K562 (cell line): Measurements from ENCODE around the gene NAA80. TPM values are rescaled to one million over a fixed set of nuclear protein-coding genes. Genes with fewer than 3 reads are reported as not detected.

Experiments
- ELF4 ChIP-seq: fragments of 450-650 bp; formaldehyde crosslinking; IDR thresholded peaks from 2 replicates; pipeline ENCODE4 v1.4.0; 2022; ENCODE audit warnings: missing genetic modification characterization
- ETV1 ChIP-seq: fragments of 450-650 bp; conservative IDR thresholded peaks from 2 replicates; pipeline ENCODE4 v1.6.1; 2016; ENCODE audit warnings: missing genetic modification characterization, control low read depth, low read depth, missing compliant biosample characterization
- MCM3 ChIP-seq: fragments of 450-650 bp; IDR thresholded peaks from 2 replicates; pipeline ENCODE4 v1.6.1; 2016
- MYBL2 ChIP-seq, 2 experiments: fragments of 450-650 bp in 1 of 2; sonication (generic) in 1 of 2; formaldehyde crosslinking in 1 of 2; IDR thresholded peaks; 2 replicates each; pipeline versions ENCODE4 v1.6.1 to v1.8.1; 2017 to 2022; ENCODE audit warnings: borderline replicate concordance in 1 of 2, inconsistent platforms in 1 of 2, low read depth in 1 of 2, mild to moderate bottlenecking in 1 of 2, missing genetic modification reagents in 1 of 2, moderate library complexity in 1 of 2
- NCOA2 ChIP-seq, 2 experiments: fragments of 450-650 bp; IDR thresholded peaks; 2 replicates each; pipeline ENCODE4 v1.6.1; 2018; ENCODE audit warnings: mild to moderate bottlenecking in 2 of 2, moderate library complexity in 1 of 2; ENCODE audit not compliant: partially characterized antibody in 2 of 2
- NFRKB ChIP-seq: fragments of 450-650 bp; IDR thresholded peaks from 2 replicates; pipeline ENCODE4 v1.6.1; 2016; ENCODE audit warnings: low read depth
- NR4A1 ChIP-seq, 2 experiments: fragments of 250-450 bp in 1 of 2; fragments of 450-650 bp in 1 of 2; sonication (Bioruptor Pico) in 1 of 2; IDR thresholded peaks; 2 replicates each; pipeline versions ENCODE4 v1.4.0 to v1.6.1; 2016 to 2020; ENCODE audit warnings: mild to moderate bottlenecking in 2 of 2, missing compliant biosample characterization in 1 of 2, missing genetic modification characterization in 1 of 2, moderate library complexity in 1 of 2
- PHF8 ChIP-seq: fragments of 200-600 bp; sonication (generic); IDR thresholded peaks from 2 replicates; pipeline ENCODE4 v1.6.1; 2012; ENCODE audit warnings: mixed run types, mild to moderate bottlenecking, inconsistent platforms, low read length, moderate library complexity, borderline replicate concordance
- PRPF4 ChIP-seq: fragments of 200-400 bp; formaldehyde crosslinking; IDR thresholded peaks from one replicate; pipeline ENCODE4 v1.6.1; 2017; ENCODE audit warnings: low read length, low read depth, mild to moderate bottlenecking; ENCODE audit not compliant: insufficient read depth, poor library complexity, severe bottlenecking
- RBBP5 ChIP-seq: fragments of 200-600 bp; sonication (generic); IDR thresholded peaks from 2 replicates; pipeline ENCODE4 v1.6.1; 2012; ENCODE audit warnings: borderline replicate concordance, mild to moderate bottlenecking, low read length, control low read depth, inconsistent platforms; ENCODE audit not compliant: insufficient read depth, poor library complexity, severe bottlenecking
- RFX7 ChIP-seq: fragments of 250-450 bp; sonication (Bioruptor Pico); IDR thresholded peaks from 2 replicates; pipeline ENCODE4 v1.5.1; 2021; ENCODE audit warnings: mild to moderate bottlenecking
- polyA plus RNA-seq, 8 experiments: library from polyadenylated mRNA; depleted of rRNA in 4 of 8; stranded (reverse) in 5 of 8; unstranded in 3 of 8; fragments of >200 nt; fragmentation: Nextera tagmentation in 2 of 8; fragmentation: Illumina TruSeq in 1 of 8; extraction: Ambion mirVana in 2 of 8; extraction: Trizol in 1 of 8; gene quantifications; 2 replicates each; pipeline versions ENCODE4 v1.2.1 to v1.2.3, GENCODE V29; 2011 to 2014; ENCODE audit warnings: inconsistent platforms in 1 of 8, missing spikeins in 1 of 8
- total RNA-seq, 7 experiments: library from RNA; depleted of rRNA in 6 of 7; stranded (reverse); fragments of >200 nt in 6 of 7; fragmentation: Illumina TruSeq in 2 of 7; extraction: Trizol in 2 of 7; gene quantifications; 2 replicates each; pipeline versions ENCODE4 v1.2.1 to v1.2.3, GENCODE V29; 2011 to 2021; ENCODE audit warnings: low replicate concordance in 1 of 7
- TF ChIP-seq, protein P1 (sequence below), 2 experiments: fragments of 450-650 bp; IDR thresholded peaks; 2 replicates each; pipeline ENCODE4 v1.6.1; 2016; ENCODE audit warnings: mild to moderate bottlenecking in 2 of 2, borderline replicate concordance in 1 of 2, low read depth in 1 of 2, moderate library complexity in 1 of 2
- TF ChIP-seq, protein P2 (sequence below): sonication (generic); formaldehyde crosslinking; IDR thresholded peaks from 2 replicates; pipeline ENCODE4 v1.8.0; 2022; ENCODE audit warnings: missing genetic modification reagents, mild to moderate bottlenecking, borderline replicate concordance
- TF ChIP-seq, protein P3 (sequence below): sonication (generic); formaldehyde crosslinking; IDR thresholded peaks from 2 replicates; pipeline ENCODE4 v1.8.0; 2022; ENCODE audit warnings: mild to moderate bottlenecking, missing genetic modification reagents

The NAA80 gene
- total and polyA plus RNA-seq, 9 of the 15 experiments (the other 6 are each of a cell fraction or from before 2014, with no cell fraction given), result 0.82 to 24.0 (median 8.6) TPM

DNA sequence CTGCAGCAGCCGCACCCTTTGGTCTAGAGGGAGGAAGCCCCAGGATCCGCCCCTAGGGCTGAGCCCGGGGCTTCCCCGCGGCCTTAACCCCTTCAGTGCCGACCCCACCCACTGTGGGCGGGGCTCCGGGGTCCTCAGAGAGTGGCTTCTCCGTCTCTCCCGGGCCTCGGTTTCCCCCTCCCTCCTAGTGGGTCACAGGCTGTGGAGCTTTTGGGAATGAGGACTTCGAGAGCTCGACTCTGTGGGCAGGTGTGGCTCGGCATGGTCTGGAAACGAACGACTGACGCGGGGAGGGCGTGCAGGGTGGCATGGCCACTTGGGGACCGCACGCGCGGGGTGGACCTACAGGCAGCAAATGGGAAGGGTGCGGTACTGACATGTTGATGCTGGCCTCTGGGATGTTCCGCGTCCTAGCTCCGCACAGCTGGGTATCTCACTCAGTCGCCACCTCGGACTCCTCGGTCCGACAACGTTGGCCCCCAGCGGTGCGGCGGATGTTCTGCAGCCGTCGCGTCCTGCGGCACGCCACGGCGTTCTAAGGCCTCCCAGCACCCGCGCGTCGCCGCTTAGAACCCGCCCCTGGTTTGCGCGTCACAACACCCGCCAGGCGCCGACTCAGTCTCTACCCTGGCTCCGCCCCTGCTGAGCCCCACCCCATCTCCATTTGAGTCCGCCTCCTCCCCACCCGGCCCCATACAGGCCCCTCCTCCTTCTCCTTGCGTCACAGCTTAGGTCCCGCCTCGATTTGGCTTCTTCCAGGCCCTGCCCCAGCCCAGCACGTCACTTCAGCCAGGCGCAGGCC, at the start of gene NAA80, which contains the start of gene HYAL3 (continued):
- TF ChIP-seq, protein P1, sequence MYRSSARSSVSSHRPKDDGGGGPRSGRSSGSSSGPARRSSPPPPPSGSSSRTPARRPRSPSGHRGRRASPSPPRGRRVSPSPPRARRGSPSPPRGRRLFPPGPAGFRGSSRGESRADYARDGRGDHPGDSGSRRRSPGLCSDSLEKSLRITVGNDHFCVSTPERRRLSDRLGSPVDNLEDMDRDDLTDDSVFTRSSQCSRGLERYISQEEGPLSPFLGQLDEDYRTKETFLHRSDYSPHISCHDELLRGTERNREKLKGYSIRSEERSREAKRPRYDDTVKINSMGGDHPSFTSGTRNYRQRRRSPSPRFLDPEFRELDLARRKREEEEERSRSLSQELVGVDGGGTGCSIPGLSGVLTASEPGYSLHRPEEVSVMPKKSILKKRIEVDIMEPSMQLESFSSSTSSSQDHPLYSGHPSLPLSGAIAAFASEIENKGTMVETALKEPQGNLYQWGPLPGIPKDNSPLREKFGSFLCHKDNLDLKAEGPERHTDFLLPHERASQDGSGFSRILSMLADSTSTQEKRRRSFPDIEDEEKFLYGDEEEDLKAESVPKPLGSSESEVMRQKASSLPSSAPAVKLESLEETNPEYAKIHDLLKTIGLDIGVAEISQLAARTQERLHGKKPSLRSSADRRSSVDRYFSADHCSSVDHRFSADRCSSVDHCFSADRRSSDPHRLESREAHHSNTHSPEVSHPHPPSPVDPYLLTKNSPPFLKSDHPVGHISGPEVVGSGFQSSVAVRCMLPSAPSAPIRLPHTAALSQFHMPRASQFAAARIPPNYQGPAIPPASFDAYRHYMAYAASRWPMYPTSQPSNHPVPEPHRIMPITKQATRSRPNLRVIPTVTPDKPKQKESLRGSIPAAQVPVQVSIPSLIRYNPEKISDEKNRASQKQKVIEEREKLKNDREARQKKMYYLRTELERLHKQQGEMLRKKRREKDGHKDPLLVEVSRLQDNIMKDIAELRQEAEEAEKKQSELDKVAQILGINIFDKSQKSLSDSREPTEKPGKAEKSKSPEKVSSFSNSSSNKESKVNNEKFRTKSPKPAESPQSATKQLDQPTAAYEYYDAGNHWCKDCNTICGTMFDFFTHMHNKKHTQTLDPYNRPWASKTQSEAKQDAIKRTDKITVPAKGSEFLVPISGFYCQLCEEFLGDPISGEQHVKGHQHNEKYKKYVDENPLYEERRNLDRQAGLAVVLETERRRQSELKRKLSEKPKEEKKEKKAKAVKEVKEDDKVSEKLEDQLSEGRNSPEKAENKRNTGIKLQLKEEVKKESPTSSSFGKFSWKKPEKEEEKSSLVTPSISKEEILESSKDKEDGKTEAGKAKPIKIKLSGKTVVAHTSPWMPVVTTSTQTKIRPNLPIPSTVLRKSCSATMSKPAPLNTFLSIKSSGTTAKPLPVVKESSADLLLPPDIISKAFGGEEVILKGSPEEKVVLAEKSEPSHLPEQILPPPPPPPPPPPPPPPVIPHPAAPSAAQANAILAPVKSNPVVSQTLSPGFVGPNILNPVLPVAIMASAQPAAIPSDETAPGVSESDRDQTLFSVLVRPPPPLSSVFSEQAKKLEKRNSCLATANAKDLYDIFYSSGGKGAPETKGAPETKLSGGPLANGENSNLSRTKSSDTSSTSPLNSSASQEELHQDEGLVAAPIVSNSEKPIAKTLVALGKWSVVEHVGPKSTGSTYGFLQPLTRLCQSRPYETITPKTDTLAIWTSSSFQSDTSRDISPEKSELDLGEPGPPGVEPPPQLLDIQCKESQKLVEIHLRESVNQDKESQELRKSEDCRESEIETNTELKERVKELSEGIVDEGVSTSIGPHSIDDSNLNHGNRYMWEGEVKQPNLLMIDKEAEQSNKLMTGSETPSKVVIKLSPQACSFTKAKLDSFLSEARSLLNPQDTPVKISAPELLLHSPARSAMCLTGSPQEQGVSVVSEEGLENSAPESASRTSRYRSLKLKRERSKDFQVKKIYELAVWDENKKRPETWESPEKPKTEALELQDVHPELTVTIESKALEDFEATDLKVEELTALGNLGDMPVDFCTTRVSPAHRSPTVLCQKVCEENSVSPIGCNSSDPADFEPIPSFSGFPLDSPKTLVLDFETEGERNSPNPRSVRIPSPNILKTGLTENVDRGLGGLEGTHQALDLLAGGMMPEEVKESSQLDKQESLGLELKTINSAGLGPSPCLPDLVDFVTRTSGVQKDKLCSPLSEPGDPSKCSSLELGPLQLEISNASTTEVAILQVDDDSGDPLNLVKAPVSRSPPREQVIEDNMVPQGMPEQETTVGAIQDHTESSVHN (IDR thresholded peaks at IDR 0.05; ENCODE audit: borderline replicate concordance in 1 of 2, low read depth in 1 of 2), result no peak
- no peak for TF ChIP-seq MYBL2 (IDR thresholded peaks at IDR 0.05; ENCODE audit: low read depth)
- TF ChIP-seq MYBL2 (CRISPR knock-in tag; IDR thresholded peaks at IDR 0.05; ENCODE audit: borderline replicate concordance), result no peak
- no peak for TF ChIP-seq NR4A1 (CRISPR knock-in tag; IDR thresholded peaks at IDR 0.05)
- TF ChIP-seq NR4A1 (tag; IDR thresholded peaks at IDR 0.05), result 0 out of 2 replicates have a peak, but pooled peaks have one; percentile 29
- TF ChIP-seq MCM3, result no peak
- no peak for TF ChIP-seq RBBP5
- TF ChIP-seq, protein P2, sequence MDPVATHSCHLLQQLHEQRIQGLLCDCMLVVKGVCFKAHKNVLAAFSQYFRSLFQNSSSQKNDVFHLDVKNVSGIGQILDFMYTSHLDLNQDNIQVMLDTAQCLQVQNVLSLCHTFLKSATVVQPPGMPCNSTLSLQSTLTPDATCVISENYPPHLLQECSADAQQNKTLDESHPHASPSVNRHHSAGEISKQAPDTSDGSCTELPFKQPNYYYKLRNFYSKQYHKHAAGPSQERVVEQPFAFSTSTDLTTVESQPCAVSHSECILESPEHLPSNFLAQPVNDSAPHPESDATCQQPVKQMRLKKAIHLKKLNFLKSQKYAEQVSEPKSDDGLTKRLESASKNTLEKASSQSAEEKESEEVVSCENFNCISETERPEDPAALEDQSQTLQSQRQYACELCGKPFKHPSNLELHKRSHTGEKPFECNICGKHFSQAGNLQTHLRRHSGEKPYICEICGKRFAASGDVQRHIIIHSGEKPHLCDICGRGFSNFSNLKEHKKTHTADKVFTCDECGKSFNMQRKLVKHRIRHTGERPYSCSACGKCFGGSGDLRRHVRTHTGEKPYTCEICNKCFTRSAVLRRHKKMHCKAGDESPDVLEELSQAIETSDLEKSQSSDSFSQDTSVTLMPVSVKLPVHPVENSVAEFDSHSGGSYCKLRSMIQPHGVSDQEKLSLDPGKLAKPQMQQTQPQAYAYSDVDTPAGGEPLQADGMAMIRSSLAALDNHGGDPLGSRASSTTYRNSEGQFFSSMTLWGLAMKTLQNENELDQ (CRISPR knock-in tag), result 0 out of 2 replicates have a peak, but pooled peaks have one; percentile 26
- no peak for TF ChIP-seq PRPF4
- no peak for TF ChIP-seq NFRKB
- no peak for TF ChIP-seq NCOA2 (IDR thresholded peaks at IDR 0.05; ENCODE audit: partially characterized antibody in 2 of 2)
- TF ChIP-seq RFX7 (CRISPR knock-in tag), result no peak
- peak; percentile 48; the same call in 1 of the 2 replicates for TF ChIP-seq ETV1 (tag)
- TF ChIP-seq, protein P3, sequence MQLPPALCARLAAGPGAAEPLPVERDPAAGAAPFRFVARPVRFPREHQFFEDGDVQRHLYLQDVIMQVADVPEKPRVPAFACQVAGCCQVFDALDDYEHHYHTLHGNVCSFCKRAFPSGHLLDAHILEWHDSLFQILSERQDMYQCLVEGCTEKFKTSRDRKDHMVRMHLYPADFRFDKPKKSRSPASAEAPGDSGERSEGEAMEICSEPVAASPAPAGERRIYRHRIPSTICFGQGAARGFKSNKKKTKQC (CRISPR knock-in tag), result peak; percentile 70; the same call in 1 of the 2 replicates
- TF ChIP-seq ELF4 (CRISPR knock-in tag), result no peak
- peak; percentile 75; the same call in 1 of the 2 replicates for TF ChIP-seq PHF8
